Esophagus mucosa (tissue), 1 donor: ENCODE results near the gene USPL1. TPM values are rescaled to one million over a fixed set of nuclear protein-coding genes. Genes with fewer than 3 reads are reported as not detected.

Source experiments
- ATAC-seq: fragments of 200-7000 bp; cut with Tn5 transposase; one replicate; pipeline ENCODE4 v1.9.1; 2020
- total RNA-seq: library from RNA; stranded (reverse); gene quantifications from one replicate; pipeline ENCODE4 v1.2.4, GENCODE V29; 2023
- donor health status: DM: yes; HTN: yes; CAD: no.

The USPL1 gene
- total RNA-seq, 1 donor from 2014 or later = 5.7 TPM

- no peak for ATAC-seq
Observed at GRCh38 chr13:30698488-30699005, 80.8 kb downstream of the USPL1 start.

DNA sequence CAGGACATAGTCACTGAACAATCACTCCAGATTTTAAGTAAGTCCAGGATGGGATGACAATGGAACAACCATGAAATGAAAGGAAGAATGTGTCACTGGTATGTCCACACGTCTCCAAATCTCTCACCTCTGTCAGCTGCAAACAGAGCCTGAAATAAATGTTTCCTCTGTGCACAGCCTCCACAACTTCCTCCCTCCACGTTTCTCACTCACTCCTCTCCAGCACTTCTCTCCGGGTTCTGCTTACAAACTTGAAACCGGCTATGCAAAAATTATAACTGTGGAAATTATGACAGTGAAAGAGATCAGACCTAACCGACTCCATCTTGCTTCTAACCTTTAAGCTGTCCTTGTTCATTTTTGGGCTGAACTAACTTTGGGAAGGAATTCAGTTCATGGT, 82.6 kb downstream of the USPL1 start:
- ATAC-seq = no peak

DNA sequence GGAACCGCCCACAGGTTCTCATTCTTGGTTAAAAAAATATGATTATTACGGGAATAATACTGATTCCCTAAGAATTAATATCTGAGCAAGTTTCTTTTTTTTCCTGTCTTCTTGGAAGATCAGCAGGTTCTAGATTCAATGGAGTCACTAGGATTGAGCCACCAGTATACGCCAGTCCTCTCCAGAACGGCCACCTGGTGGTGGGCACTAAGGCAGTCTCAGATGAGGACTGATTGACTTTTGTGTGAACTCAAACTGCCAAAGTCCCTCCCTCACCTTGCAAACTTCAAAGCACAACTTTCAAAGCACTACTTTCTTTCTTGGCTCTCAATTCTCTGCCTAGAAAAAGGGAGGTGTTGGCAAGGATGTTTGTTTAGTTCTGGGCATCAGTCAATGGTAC, 84.3 kb downstream of the USPL1 start:
- ATAC-seq = no peak

GRCh38 chr13:30704596-30704995, 86.9 kb downstream of the USPL1 start:
- no peak for ATAC-seq

GRCh38 chr13:30705680-30706079, 88.0 kb downstream of the USPL1 start:
- ATAC-seq = peak; percentile 29

- ATAC-seq = no peak
Observed at GRCh38 chr13:30708541-30708940, 90.8 kb downstream of the USPL1 start.

Other genes starting within 250 kb of the USPL1 start
- not detected for gene UBE2L5, start 195.4 kb upstream of the USPL1 start, total RNA-seq
- gene HMGB1, start 152.0 kb upstream of the USPL1 start, total RNA-seq = 271 TPM
- 3.1 TPM for gene ALOX5AP, start 117.6 kb downstream of the USPL1 start, total RNA-seq